Activated T-helper 1 cell treated with anti-CD3 and anti-CD28 coated beads, Interleukin-12 subunit alpha, Interleukin-12 subunit beta, Interleukin-2, Interleukin-4 antibody, amounts not matched to agents 30 ng/mL and 10 ng/mL and 1 ng/mL, durations not matched to agents 14 hours and 24 hours and 36 hours (primary cell): ENCODE data around the gene RNFT2. TPM values are rescaled to one million over a fixed set of nuclear protein-coding genes. Genes with fewer than 3 reads are reported as not detected.
"Not testable (repeated sequence)": the region's sequence is repeated elsewhere in the genome, so short reads cannot be mapped to it uniquely, and the experiment has no call there.

ENCODE experiments used
- DNase-seq: peaks from one replicate; pipeline ENCODE4 v3.0.0; 2021; ENCODE audit warnings: low spot score
- H3K27ac Mint-ChIP-seq: one replicate; pipeline ENCODE4 v1.8.0; 2021; ENCODE audit warnings: mild to moderate bottlenecking, mixed read lengths
- H3K27me3 Mint-ChIP-seq: one replicate; pipeline ENCODE4 v1.8.0; 2022; ENCODE audit warnings: mild to moderate bottlenecking, moderate library complexity, mixed read lengths; ENCODE audit not compliant: insufficient read depth
- H3K36me3 Mint-ChIP-seq: one replicate; pipeline ENCODE4 v1.8.0; 2021; ENCODE audit warnings: low read depth, mixed read lengths
- H3K4me1 Mint-ChIP-seq: one replicate; pipeline ENCODE4 v1.8.0; 2021; ENCODE audit warnings: low read depth, mixed read lengths
- H3K4me3 Mint-ChIP-seq: one replicate; pipeline ENCODE4 v1.8.0; 2021; ENCODE audit warnings: mild to moderate bottlenecking, moderate library complexity, mixed read lengths
- H3K9me3 Mint-ChIP-seq: one replicate; pipeline ENCODE4 v1.8.0; 2021; ENCODE audit warnings: mixed read lengths
- intact Hi-C: fragments of 100-400 bp; cut with micrococcal nuclease; formaldehyde crosslinking; loops from one replicate; pipeline ENCODE4 v1.15.1; 2024
- total RNA-seq: library from RNA; stranded (reverse); gene quantifications from 2 replicates; pipeline ENCODE4 v1.2.3, GENCODE V29; 2022

The RNFT2 gene
- total RNA-seq, 1 donor from 2014 or later, result 8.0 TPM

DNA sequence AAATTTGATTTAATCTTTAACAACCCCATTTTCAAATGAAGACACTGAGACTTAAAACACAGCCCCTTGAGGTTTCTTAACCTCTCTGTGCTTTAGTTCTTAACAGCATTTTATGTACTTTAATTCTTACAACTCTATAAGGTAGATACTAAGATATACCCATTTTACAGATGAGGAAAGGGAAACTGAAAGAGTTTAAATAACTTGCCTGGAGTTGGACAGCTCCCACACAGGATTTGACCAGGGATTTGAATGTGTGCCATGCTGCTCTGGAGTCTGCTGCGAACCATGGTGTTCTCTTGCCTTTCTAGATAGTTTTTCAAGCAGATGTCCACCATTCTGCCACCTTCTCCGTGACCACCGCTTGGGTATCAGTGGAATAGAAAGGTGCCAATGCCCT, 28.2 kb downstream of the RNFT2 start:
- Mint-ChIP-seq H3K36me3 (no peaks in the 10 kb centered on the region), H3K9me3 (no peaks in the 10 kb centered on the region), H3K27me3 (no peaks in the 10 kb centered on the region), H3K4me3 (no peak overlapping the region), H3K4me1 (no peaks in the 10 kb centered on the region), H3K27ac (no peak overlapping the region)
- intact Hi-C loops, result no loop called here
- no peak for DNase-seq

DNA sequence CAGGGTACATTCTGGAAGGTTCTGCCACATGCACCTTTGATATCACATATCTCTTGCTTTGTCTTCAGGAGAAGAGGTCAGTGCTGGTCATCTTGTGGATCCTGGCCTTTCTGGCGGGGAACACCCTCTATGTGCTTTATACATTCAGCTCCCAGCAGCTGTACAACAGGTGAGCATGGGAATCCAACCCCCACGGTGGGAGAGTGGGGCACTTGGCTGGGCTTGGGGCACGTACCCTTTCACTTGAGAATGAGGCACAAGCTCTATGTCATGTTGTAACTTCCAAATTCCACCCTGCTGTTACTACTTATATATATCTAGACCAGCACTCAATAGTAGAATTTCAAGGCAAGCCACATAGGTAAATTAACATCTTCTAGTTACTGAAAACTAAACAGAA, 28.6 kb downstream of the RNFT2 start:
- Mint-ChIP-seq H3K36me3 (no peaks in the 10 kb centered on the region), H3K9me3 (no peaks in the 10 kb centered on the region), H3K4me3 (no peak overlapping the region), H3K27me3 (no peaks in the 10 kb centered on the region), H3K4me1 (no peaks in the 10 kb centered on the region), H3K27ac (no peak overlapping the region)
- DNase-seq, result no peak
- intact Hi-C loops, result no loop called here

GRCh38 chr12:116771651-116772050, 33.5 kb downstream of the RNFT2 start:
- no peak overlapping the region for H3K4me3 Mint-ChIP-seq
- intact Hi-C loops, result no loop called here
- DNase-seq, result no peak
- no peaks in the 10 kb centered on the region for H3K9me3 Mint-ChIP-seq
- no peaks in the 10 kb centered on the region for H3K27me3 Mint-ChIP-seq
- no peaks in the 10 kb centered on the region for H3K4me1 Mint-ChIP-seq
- H3K27ac Mint-ChIP-seq, result no peak overlapping the region
- no peaks in the 10 kb centered on the region for H3K36me3 Mint-ChIP-seq

GRCh38 chr12:116773276-116773731, 35.2 kb downstream of the RNFT2 start:
- Mint-ChIP-seq H3K36me3 (no peaks in the 10 kb centered on the region), H3K27me3 (no peaks in the 10 kb centered on the region), H3K27ac (no peak overlapping the region), H3K4me1 (no peaks in the 10 kb centered on the region), H3K4me3 (no peak overlapping the region), H3K9me3 (no peaks in the 10 kb centered on the region)
- DNase-seq, result no peak
- intact Hi-C loops, result no loop called here

GRCh38 chr12:116774020-116774419, 35.9 kb downstream of the RNFT2 start:
- Mint-ChIP-seq H3K4me1 (no peaks in the 10 kb centered on the region), H3K9me3 (no peaks in the 10 kb centered on the region), H3K27ac (no peak overlapping the region), H3K36me3 (no peaks in the 10 kb centered on the region), H3K4me3 (no peak overlapping the region), H3K27me3 (no peaks in the 10 kb centered on the region)
- intact Hi-C loops, result no loop called here
- no peak for DNase-seq

DNA sequence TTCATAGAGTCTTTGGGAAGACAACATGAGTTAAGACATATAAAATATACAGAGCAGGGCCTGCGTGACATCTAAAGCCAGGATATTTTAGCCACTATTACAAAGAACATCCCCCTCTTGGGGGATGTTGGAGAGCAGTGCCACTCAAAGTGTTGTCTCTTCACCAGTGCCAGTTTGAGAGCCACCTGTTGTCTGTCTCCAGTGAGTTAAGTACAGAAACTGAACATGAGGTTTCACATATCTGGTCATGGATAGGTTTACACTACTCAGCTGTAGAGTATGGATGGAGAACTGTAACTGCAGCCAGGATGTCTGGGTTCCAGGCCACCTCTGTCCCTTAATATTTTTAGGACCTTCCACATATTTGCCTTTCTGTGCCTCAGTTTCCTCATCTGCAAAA, 39.1 kb downstream of the RNFT2 start:
- H3K9me3 Mint-ChIP-seq, result no peaks in the 10 kb centered on the region
- intact Hi-C loops, result no loop called here

GRCh38 chr12:116779597-116779996, 41.5 kb downstream of the RNFT2 start:
- H3K9me3 Mint-ChIP-seq, result no peaks in the 10 kb centered on the region
- no peak overlapping the region for H3K4me3 Mint-ChIP-seq
- peaks cover 2% of the 10 kb centered on the region for H3K36me3 Mint-ChIP-seq
- intact Hi-C loops, result no loop called here
- H3K27ac Mint-ChIP-seq, result peak overlapping the region; percentile 21
- no peaks in the 10 kb centered on the region for H3K4me1 Mint-ChIP-seq
- DNase-seq, result no peak
- no peaks in the 10 kb centered on the region for H3K27me3 Mint-ChIP-seq

More for the DNA sequence above, 39.1 kb downstream of the RNFT2 start:
- no peaks in the 10 kb centered on the region for H3K36me3 Mint-ChIP-seq
- no peaks in the 10 kb centered on the region for H3K4me1 Mint-ChIP-seq
- no peak overlapping the region for H3K27ac Mint-ChIP-seq
- H3K27me3 Mint-ChIP-seq, result no peaks in the 10 kb centered on the region
- no peak overlapping the region for H3K4me3 Mint-ChIP-seq
- DNase-seq, result no peak

DNA sequence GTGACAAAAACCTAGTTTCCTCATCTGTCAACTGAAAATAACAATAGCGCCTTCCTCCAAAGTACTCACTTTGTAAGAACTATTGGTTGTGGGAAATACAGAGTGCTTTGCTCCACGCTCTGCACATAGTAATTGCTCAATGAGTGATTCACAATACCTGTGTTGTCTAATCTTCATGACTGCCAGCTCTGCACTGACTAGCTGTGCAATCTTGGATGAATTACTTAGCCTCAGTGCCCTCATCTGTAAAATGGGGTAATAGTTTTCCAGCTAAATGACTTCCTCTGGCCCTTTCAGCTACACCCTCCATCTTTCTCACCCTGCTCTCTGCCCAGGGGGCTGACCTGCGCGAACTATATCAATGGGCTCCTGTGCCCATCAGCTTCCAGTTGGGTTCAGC, 42.8 kb downstream of the RNFT2 start:
- intact Hi-C loops, result no loop called here
- Mint-ChIP-seq H3K4me1 (no peaks in the 10 kb centered on the region), H3K9me3 (no peaks in the 10 kb centered on the region), H3K27me3 (no peaks in the 10 kb centered on the region), H3K4me3 (no peak overlapping the region), H3K27ac (no peak overlapping the region), H3K36me3 (peaks cover 3% of the 10 kb centered on the region)
- no peak for DNase-seq

DNA sequence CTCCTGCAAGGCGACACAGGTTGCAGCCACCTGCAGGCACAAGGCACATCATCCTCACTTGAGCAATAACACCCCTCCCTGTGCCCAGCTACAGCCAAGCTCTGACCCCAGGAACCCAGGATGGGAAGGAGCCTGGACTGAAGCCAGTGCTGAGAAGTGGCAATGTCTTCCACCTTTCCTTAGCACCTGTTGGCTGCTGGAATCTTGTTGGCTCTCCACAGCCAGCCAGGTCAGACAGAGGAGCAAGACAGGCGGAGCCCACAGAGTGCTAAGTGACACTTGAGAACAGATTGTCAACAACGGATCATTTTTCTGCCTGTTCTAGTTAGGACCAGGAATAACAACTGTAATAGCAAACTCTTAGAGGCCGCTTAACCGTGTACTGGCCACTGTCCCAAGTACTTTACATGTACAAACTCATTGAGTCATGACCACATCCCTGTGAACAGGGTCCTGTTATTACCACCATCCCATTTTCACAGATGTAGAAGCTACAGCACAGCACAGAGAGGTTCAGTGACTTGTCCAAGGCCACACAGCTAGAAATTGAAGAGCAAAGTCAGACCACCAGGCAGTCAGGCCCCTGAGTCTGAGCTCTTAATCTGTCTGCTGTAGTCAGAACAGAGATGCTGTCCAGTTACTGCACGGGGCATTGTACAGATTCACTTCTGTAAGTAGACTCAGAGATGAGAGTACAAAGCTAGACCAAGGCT, 45.6 kb downstream of the RNFT2 start:
- intact Hi-C loops, result no loop called here
- Mint-ChIP-seq H3K9me3 (no peaks in the 10 kb centered on the region), H3K27ac (no peak overlapping the region), H3K4me1 (no peaks in the 10 kb centered on the region), H3K36me3 (peaks cover 3% of the 10 kb centered on the region), H3K4me3 (no peak overlapping the region), H3K27me3 (no peaks in the 10 kb centered on the region)
- DNase-seq, result no peak

DNA sequence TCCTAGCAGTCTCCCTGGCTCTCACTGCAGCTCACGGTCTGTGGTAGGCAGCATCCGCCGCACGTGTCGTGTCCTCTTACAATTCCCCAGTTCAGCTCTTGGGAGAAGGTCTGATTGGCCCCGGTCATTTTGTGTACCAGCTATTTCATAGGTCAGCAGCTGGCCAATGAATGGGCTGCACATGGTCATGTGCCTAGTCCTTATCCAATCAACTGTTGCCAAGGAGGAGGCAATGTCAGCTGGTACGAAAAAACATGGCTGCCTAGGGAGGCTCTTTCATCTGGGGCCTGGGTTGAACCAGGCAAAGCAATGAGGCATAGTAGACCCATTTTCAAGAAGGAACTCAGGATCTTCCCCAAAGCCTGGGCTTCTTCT, 46.1 kb downstream of the RNFT2 start:
- Mint-ChIP-seq H3K4me3 (no peak overlapping the region), H3K4me1 (no peaks in the 10 kb centered on the region), H3K27ac (no peak overlapping the region), H3K27me3 (no peaks in the 10 kb centered on the region), H3K36me3 (peaks cover 3% of the 10 kb centered on the region), H3K9me3 (no peaks in the 10 kb centered on the region)
- no peak for DNase-seq
- intact Hi-C loops, result no loop called here

- intact Hi-C loops, H3K4me1 Mint-ChIP-seq, H3K27me3 Mint-ChIP-seq, H3K36me3 Mint-ChIP-seq, H3K27ac Mint-ChIP-seq, DNase-seq, H3K4me3 Mint-ChIP-seq, H3K9me3 Mint-ChIP-seq: not testable (repeated sequence)
Observed at GRCh38 chr12:116789562-116789961, 51.4 kb downstream of the RNFT2 start.

DNA sequence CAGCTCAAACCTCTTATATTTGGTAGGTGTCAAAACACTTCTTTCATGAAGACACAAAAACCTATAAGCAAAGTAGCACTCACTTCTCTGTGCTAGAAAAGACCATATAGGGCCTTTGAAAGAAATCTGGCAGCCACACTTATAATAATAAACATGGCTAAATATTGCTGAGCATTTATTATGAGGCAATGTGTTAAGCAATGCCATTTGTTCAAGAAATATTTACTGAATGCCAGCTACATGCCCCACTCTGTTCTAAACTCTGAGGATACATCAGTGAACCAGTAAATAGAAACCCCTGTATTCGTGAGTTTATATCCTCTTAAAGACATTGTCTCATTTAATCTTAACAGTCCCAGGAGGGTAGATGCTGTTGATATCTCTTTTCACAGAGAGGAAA, 52.0 kb downstream of the RNFT2 start:
- Mint-ChIP-seq H3K9me3 (no peaks in the 10 kb centered on the region), H3K4me3 (no peak overlapping the region), H3K27ac (no peak overlapping the region), H3K4me1 (no peaks in the 10 kb centered on the region), H3K36me3 (no peaks in the 10 kb centered on the region), H3K27me3 (no peaks in the 10 kb centered on the region)
- intact Hi-C loops, result no loop called here
- DNase-seq, result no peak

GRCh38 chr12:116792403-116792802, 54.3 kb downstream of the RNFT2 start:
- H3K27ac Mint-ChIP-seq, result no peak overlapping the region
- intact Hi-C loops, result no loop called here
- no peak for DNase-seq
- H3K36me3 Mint-ChIP-seq, result peaks cover 1% of the 10 kb centered on the region
- no peaks in the 10 kb centered on the region for H3K27me3 Mint-ChIP-seq
- H3K9me3 Mint-ChIP-seq, result no peaks in the 10 kb centered on the region
- H3K4me3 Mint-ChIP-seq, result no peak overlapping the region
- no peaks in the 10 kb centered on the region for H3K4me1 Mint-ChIP-seq

DNA sequence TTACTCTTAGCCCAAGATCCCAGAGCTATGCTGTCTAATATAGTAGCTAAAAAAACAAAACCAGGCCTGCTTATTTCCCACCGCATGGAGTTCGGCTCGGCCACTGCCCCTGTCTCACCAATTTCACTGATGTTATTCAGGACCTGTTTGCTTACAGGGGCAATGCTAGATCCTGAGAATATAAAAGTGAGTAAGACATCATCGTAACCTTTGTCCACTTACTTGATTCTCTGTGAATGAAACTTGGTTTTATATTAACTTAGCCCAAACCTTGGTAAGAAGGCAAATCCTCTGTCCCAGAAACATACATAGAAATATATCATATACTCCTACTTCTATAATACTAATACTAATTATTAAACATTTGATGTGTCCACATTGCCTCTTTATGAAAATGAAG, 56.6 kb downstream of the RNFT2 start:
- Mint-ChIP-seq H3K9me3 (peaks cover 5% of the 10 kb centered on the region), H3K4me3 (no peak overlapping the region), H3K4me1 (no peaks in the 10 kb centered on the region), H3K36me3 (peaks cover 3% of the 10 kb centered on the region), H3K27ac (no peak overlapping the region), H3K27me3 (peaks cover 2% of the 10 kb centered on the region)
- intact Hi-C loops, result no loop called here
- DNase-seq, result no peak
